Adrenal gland (tissue), 5 donors: Measurements from ENCODE around the gene LGMN.

ENCODE experiments used
- CTCF ChIP-seq, 6 experiments: fragments of 450-650 bp in 4 of 6; fragments of 200-600 bp in 2 of 6; sonication (generic) in 1 of 6; IDR thresholded peaks; 1 replicate in 5 of 6; 2 replicates in 1 of 6; pipeline versions ENCODE4 v1.5.1 to v1.8.0; 2016 to 2021; ENCODE audit warnings: antibody characterized with exemption in 6 of 6, mild to moderate bottlenecking in 2 of 6, moderate library complexity in 1 of 6
- POLR2A ChIP-seq, 2 donors: fragments of 450-650 bp; IDR thresholded peaks; one replicate each; pipeline ENCODE4 v1.6.1; 2017; ENCODE audit warnings: antibody characterized with exemption in 2 of 2, mild to moderate bottlenecking in 2 of 2, moderate library complexity in 1 of 2
- donor health status: DM: no; HTN: no; CAD: no.

- TF ChIP-seq CTCF (IDR thresholded peaks at IDR 0.05) = no peak
- no peak for TF ChIP-seq POLR2A (IDR thresholded peaks at IDR 0.05)
Measured at GRCh38 chr14:92660571-92660970, 87.9 kb downstream of the LGMN start.
